ENCODE measurements around the gene NME9.

GRCh38 chr3:138259126-138259525, 70.5 kb downstream of the NME9 start:
- TF ChIP-seq, protein P1, sequence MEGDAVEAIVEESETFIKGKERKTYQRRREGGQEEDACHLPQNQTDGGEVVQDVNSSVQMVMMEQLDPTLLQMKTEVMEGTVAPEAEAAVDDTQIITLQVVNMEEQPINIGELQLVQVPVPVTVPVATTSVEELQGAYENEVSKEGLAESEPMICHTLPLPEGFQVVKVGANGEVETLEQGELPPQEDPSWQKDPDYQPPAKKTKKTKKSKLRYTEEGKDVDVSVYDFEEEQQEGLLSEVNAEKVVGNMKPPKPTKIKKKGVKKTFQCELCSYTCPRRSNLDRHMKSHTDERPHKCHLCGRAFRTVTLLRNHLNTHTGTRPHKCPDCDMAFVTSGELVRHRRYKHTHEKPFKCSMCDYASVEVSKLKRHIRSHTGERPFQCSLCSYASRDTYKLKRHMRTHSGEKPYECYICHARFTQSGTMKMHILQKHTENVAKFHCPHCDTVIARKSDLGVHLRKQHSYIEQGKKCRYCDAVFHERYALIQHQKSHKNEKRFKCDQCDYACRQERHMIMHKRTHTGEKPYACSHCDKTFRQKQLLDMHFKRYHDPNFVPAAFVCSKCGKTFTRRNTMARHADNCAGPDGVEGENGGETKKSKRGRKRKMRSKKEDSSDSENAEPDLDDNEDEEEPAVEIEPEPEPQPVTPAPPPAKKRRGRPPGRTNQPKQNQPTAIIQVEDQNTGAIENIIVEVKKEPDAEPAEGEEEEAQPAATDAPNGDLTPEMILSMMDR (IDR thresholded peaks at IDR 0.05; ENCODE audit: insufficient read depth, low read length), result no peak
- no peak for TF ChIP-seq REST (IDR thresholded peaks at IDR 0.05; ENCODE audit: insufficient replicate concordance, low read depth)

Measured in HL-60 (cell line).